GM12878 (cell line): ENCODE data around the gene BAK1. TPM values are rescaled to one million over a fixed set of nuclear protein-coding genes. Genes with fewer than 3 reads are reported as not detected.

Experiments
- CBFB ChIP-seq: IDR thresholded peaks from 2 replicates; pipeline ENCODE4 v1.6.1; 2016; ENCODE audit warnings: antibody characterized with exemption, low read depth
- CEBPZ ChIP-seq: fragments of 150-350 bp; IDR thresholded peaks from 2 replicates; pipeline ENCODE4 v1.6.1; 2016; ENCODE audit warnings: low read depth, low read length
- CTCF ChIP-seq, 3 experiments: IDR thresholded peaks in 2 of 3; conservative IDR thresholded peaks in 1 of 3; 2 replicates each; pipeline ENCODE4 v1.5.1; 2011; ENCODE audit warnings: low read depth in 3 of 3, low read length in 3 of 3, mild to moderate bottlenecking in 3 of 3, control low read depth in 2 of 3, moderate library complexity in 2 of 3, inconsistent platforms in 1 of 3, mixed read lengths in 1 of 3; ENCODE audit not compliant: control insufficient read depth in 2 of 3, insufficient read depth in 1 of 3; ENCODE audit errors: extremely low read depth in 1 of 3
- ESRRA ChIP-seq: IDR thresholded peaks from 2 replicates; pipeline ENCODE4 v1.6.1; 2012; ENCODE audit warnings: mild to moderate bottlenecking, low read length, improper control_type of control experiment
- EZH2 ChIP-seq: IDR thresholded peaks from 2 replicates; pipeline ENCODE4 v1.6.1; 2012; ENCODE audit warnings: low read depth, mild to moderate bottlenecking, control low read depth, inconsistent platforms, low read length, borderline replicate concordance; ENCODE audit not compliant: control insufficient read depth
- IKZF1 ChIP-seq: fragments of 450-650 bp; conservative IDR thresholded peaks from 2 replicates; pipeline ENCODE4 v1.6.1; 2017; ENCODE audit warnings: antibody characterized with exemption, mild to moderate bottlenecking
- JUNB ChIP-seq: IDR thresholded peaks from 2 replicates; pipeline ENCODE4 v1.6.1; 2016; ENCODE audit warnings: antibody characterized with exemption, mild to moderate bottlenecking
- LARP7 ChIP-seq: fragments of 450-650 bp; IDR thresholded peaks from 2 replicates; pipeline ENCODE4 v1.6.1; 2017; ENCODE audit warnings: mild to moderate bottlenecking
- MTA2 ChIP-seq: fragments of 450-650 bp; IDR thresholded peaks from 2 replicates; pipeline ENCODE4 v1.6.1; 2016; ENCODE audit warnings: low read depth, mild to moderate bottlenecking, moderate library complexity
- NR2F1 ChIP-seq: fragments of 450-650 bp; conservative IDR thresholded peaks from 2 replicates; pipeline ENCODE4 v1.6.1; 2017; ENCODE audit warnings: mild to moderate bottlenecking
- PBX3 ChIP-seq: IDR thresholded peaks from 2 replicates; pipeline ENCODE4 v1.6.1; 2011; ENCODE audit warnings: mild to moderate bottlenecking, low read depth, low read length, moderate library complexity; ENCODE audit not compliant: insufficient replicate concordance
- RAD51 ChIP-seq: fragments of 450-650 bp; IDR thresholded peaks from 2 replicates; pipeline ENCODE4 v1.6.1; 2016; ENCODE audit warnings: moderate library complexity, mild to moderate bottlenecking, inconsistent platforms
- RB1 ChIP-seq: fragments of 450-650 bp; formaldehyde crosslinking; IDR thresholded peaks from 2 replicates; pipeline ENCODE4 v1.6.1; 2017; ENCODE audit warnings: mild to moderate bottlenecking, borderline replicate concordance
- RUNX3 ChIP-seq: IDR thresholded peaks from 2 replicates; pipeline ENCODE4 v1.6.1; 2012; ENCODE audit warnings: low read length, inconsistent platforms
- SIX5 ChIP-seq: IDR thresholded peaks from 2 replicates; pipeline ENCODE4 v1.6.1; 2011; ENCODE audit warnings: mild to moderate bottlenecking, low read depth, low read length, moderate library complexity; ENCODE audit not compliant: severe bottlenecking
- SMC3 ChIP-seq: IDR thresholded peaks from 2 replicates; pipeline ENCODE4 v1.6.1; 2011; ENCODE audit warnings: low read length, improper control_type of control experiment, borderline replicate concordance
- SPI1 ChIP-seq: IDR thresholded peaks from 2 replicates; pipeline ENCODE4 v1.6.1; 2011; ENCODE audit warnings: low read depth, mild to moderate bottlenecking, low read length, moderate library complexity, borderline replicate concordance; ENCODE audit not compliant: insufficient read depth
- TBL1XR1 ChIP-seq: IDR thresholded peaks from 2 replicates; pipeline ENCODE4 v1.6.1; 2012; ENCODE audit warnings: low read depth, low read length, improper control_type of control experiment
- polyA plus RNA-seq, 11 experiments: library from polyadenylated mRNA; depleted of rRNA in 4 of 11; unstranded in 6 of 11; stranded (reverse) in 5 of 11; fragments of >200 nt; fragmentation: Nextera tagmentation in 4 of 11; fragmentation: Illumina TruSeq in 1 of 11; extraction: Ambion mirVana in 4 of 11; extraction: Trizol in 1 of 11; gene quantifications; 1 replicate in 1 of 11; 2 replicates in 10 of 11; pipeline versions ENCODE4 v1.2.1 to v1.2.3, GENCODE V29; 2011 to 2016; ENCODE audit warnings: inconsistent platforms in 2 of 11, missing spikeins in 2 of 11, low read depth in 1 of 11
- total RNA-seq, 4 experiments: library from RNA; depleted of rRNA in 3 of 4; stranded (reverse); fragments of >200 nt in 3 of 4; fragmentation: Illumina TruSeq in 1 of 4; extraction: Trizol in 1 of 4; gene quantifications; 2 replicates each; pipeline versions ENCODE4 v1.2.1 to v1.2.3, GENCODE V29; 2013 to 2021
- TF ChIP-seq, protein P1 (sequence below): fragments of 450-650 bp; IDR thresholded peaks from 2 replicates; pipeline ENCODE4 v1.6.1; 2016; ENCODE audit warnings: mild to moderate bottlenecking, moderate library complexity, borderline replicate concordance

The BAK1 gene
- total and polyA plus RNA-seq, 10 of the 15 experiments (the other 5 are each of a cell fraction or from before 2014, with no cell fraction given), result 6.3 to 65.8 (median 29.6) TPM

GRCh38 chr6:33589731-33590530 lies 9.9 kb upstream of the BAK1 start (continued):
- TF ChIP-seq TBL1XR1, result no peak
- peak; percentile 2; the same call in 1 of the 2 replicates for TF ChIP-seq IKZF1
- no peak for TF ChIP-seq EZH2
- 0 out of 2 replicates have a peak, but pooled peaks have one; percentile 13 for TF ChIP-seq LARP7
- TF ChIP-seq SPI1, result no peak
- TF ChIP-seq CEBPZ, result no peak
- TF ChIP-seq SIX5, result no peak
- no peak for TF ChIP-seq JUNB
- peak; percentile 83 to 98 (median 93) for TF ChIP-seq CTCF (IDR thresholded peaks at IDR 0.05 in 2 of 3, conservative IDR thresholded peaks at IDR 0.05 in 1 of 3; ENCODE audit: control insufficient read depth in 2 of 3, extremely low read depth in 1 of 3, insufficient read depth in 1 of 3, low read depth in 3 of 3, low read length in 3 of 3)
- TF ChIP-seq ESRRA, result no peak
- TF ChIP-seq NR2F1, result no peak
- TF ChIP-seq RUNX3, result no peak
- TF ChIP-seq MTA2, result peak; percentile 79
- TF ChIP-seq PBX3, result no peak
- no peak for TF ChIP-seq CBFB
- TF ChIP-seq RAD51, result no peak
- peak; percentile 94 for TF ChIP-seq SMC3
- 0 out of 2 replicates have a peak, but pooled peaks have one; percentile 31 for TF ChIP-seq RB1
- TF ChIP-seq, protein P1, sequence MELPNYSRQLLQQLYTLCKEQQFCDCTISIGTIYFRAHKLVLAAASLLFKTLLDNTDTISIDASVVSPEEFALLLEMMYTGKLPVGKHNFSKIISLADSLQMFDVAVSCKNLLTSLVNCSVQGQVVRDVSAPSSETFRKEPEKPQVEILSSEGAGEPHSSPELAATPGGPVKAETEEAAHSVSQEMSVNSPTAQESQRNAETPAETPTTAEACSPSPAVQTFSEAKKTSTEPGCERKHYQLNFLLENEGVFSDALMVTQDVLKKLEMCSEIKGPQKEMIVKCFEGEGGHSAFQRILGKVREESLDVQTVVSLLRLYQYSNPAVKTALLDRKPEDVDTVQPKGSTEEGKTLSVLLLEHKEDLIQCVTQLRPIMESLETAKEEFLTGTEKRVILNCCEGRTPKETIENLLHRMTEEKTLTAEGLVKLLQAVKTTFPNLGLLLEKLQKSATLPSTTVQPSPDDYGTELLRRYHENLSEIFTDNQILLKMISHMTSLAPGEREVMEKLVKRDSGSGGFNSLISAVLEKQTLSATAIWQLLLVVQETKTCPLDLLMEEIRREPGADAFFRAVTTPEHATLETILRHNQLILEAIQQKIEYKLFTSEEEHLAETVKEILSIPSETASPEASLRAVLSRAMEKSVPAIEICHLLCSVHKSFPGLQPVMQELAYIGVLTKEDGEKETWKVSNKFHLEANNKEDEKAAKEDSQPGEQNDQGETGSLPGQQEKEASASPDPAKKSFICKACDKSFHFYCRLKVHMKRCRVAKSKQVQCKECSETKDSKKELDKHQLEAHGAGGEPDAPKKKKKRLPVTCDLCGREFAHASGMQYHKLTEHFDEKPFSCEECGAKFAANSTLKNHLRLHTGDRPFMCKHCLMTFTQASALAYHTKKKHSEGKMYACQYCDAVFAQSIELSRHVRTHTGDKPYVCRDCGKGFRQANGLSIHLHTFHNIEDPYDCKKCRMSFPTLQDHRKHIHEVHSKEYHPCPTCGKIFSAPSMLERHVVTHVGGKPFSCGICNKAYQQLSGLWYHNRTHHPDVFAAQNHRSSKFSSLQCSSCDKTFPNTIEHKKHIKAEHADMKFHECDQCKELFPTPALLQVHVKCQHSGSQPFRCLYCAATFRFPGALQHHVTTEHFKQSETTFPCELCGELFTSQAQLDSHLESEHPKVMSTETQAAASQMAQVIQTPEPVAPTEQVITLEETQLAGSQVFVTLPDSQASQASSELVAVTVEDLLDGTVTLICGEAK, result no peak
